ENCODE data around the gene ANXA4. TPM values are rescaled to one million over a fixed set of nuclear protein-coding genes. Genes with fewer than 3 reads are reported as not detected.
A peak's percentile ranks its signal among the peaks of the same experiment; 100 is the strongest.
"Not testable (repeated sequence)": the region's sequence is repeated elsewhere in the genome, so short reads cannot be mapped to it uniquely, and the experiment has no call there.

The ANXA4 gene
- total RNA-seq, 1 donor from 2014 or later, result 6.6 TPM

GRCh38 chr2:69817729-69818501 is 76.0 kb downstream of the ANXA4 start:
- H3K27me3 Mint-ChIP-seq (ENCODE audit: low read depth), result no peaks in the 10 kb centered on the region
- H3K36me3 Mint-ChIP-seq (ENCODE audit: low read depth), result no peaks in the 10 kb centered on the region
- no peaks in the 10 kb centered on the region for H3K4me1 Mint-ChIP-seq
- no peaks in the 10 kb centered on the region for H3K9me3 Mint-ChIP-seq
- TF ChIP-seq CTCF (conservative IDR thresholded peaks at IDR 0.05), result no peak
- no peak overlapping the region for H3K4me3 Mint-ChIP-seq
- H3K27ac Mint-ChIP-seq (ENCODE audit: unreplicated experiment), result no peak overlapping the region
- no peak for DNase-seq (ENCODE audit: low read depth, low spot score)

- no peak for DNase-seq (ENCODE audit: low read depth, low spot score)
- Mint-ChIP-seq H3K36me3 (ENCODE audit: low read depth) (no peaks in the 10 kb centered on the region), H3K27me3 (ENCODE audit: low read depth) (no peaks in the 10 kb centered on the region), H3K9me3 (no peaks in the 10 kb centered on the region), H3K27ac (ENCODE audit: unreplicated experiment) (no peak overlapping the region), H3K4me1 (peaks cover 30% of the 10 kb centered on the region), H3K4me3 (peak overlapping the region; percentile 89)
- no peak for TF ChIP-seq CTCF (conservative IDR thresholded peaks at IDR 0.05)
Measured at GRCh38 chr2:69827796-69828540, 86.0 kb downstream of the ANXA4 start.

- Mint-ChIP-seq H3K9me3 (no peaks in the 10 kb centered on the region), H3K36me3 (ENCODE audit: low read depth) (no peaks in the 10 kb centered on the region), H3K4me1 (peaks cover 36% of the 10 kb centered on the region), H3K27ac (ENCODE audit: unreplicated experiment) (peak overlapping the region; percentile 94), H3K27me3 (ENCODE audit: low read depth) (no peaks in the 10 kb centered on the region), H3K4me3 (peak overlapping the region; percentile 89)
- DNase-seq (ENCODE audit: low read depth, low spot score), result no peak
- TF ChIP-seq CTCF (conservative IDR thresholded peaks at IDR 0.05), result no peak
Measured at GRCh38 chr2:69828938-69829255, 87.0 kb downstream of the ANXA4 start.

- Mint-ChIP-seq H3K4me1 (peaks cover 42% of the 10 kb centered on the region), H3K27me3 (ENCODE audit: low read depth) (no peaks in the 10 kb centered on the region), H3K4me3 (peak within 1 kb of the TSS; percentile 89), H3K36me3 (ENCODE audit: low read depth) (no peaks in the 10 kb centered on the region), H3K9me3 (no peaks in the 10 kb centered on the region), H3K27ac (ENCODE audit: unreplicated experiment) (peak within 1 kb of the TSS; percentile 94)
- no peak for TF ChIP-seq CTCF (conservative IDR thresholded peaks at IDR 0.05)
- DNase-seq (ENCODE audit: low read depth, low spot score), result peak; percentile 97
Measured at GRCh38 chr2:69829256-69830044, 87.5 kb downstream of the ANXA4 start, which contains the start of gene GMCL1. TSS of gene GMCL1 (plus strand) at chr2:69829660. CDS start at chr2:69829893, 233 bp downstream.

- peak overlapping the region; percentile 89 for H3K4me3 Mint-ChIP-seq
Measured at GRCh38 chr2:69830045-69830905, 88.3 kb downstream of the ANXA4 start.

GRCh38 chr2:69830906-69831241 is 88.9 kb downstream of the ANXA4 start:
- not testable (repeated sequence) for H3K9me3 Mint-ChIP-seq; H3K27ac Mint-ChIP-seq (ENCODE audit: unreplicated experiment); H3K27me3 Mint-ChIP-seq (ENCODE audit: low read depth); H3K36me3 Mint-ChIP-seq (ENCODE audit: low read depth); DNase-seq (ENCODE audit: low read depth, low spot score)
- H3K4me1 Mint-ChIP-seq, result peaks cover 43% of the 10 kb centered on the region
- H3K4me3 Mint-ChIP-seq, result peak overlapping the region; percentile 89

More at GRCh38 chr2:69830045-69830905, 88.3 kb downstream of the ANXA4 start:
- DNase-seq (ENCODE audit: low read depth, low spot score), result peak; percentile 20
- H3K9me3 Mint-ChIP-seq, result no peaks in the 10 kb centered on the region
- H3K27ac Mint-ChIP-seq (ENCODE audit: unreplicated experiment), result no peak overlapping the region
- H3K36me3 Mint-ChIP-seq (ENCODE audit: low read depth), result no peaks in the 10 kb centered on the region
- H3K4me1 Mint-ChIP-seq, result peaks cover 43% of the 10 kb centered on the region
- no peak for TF ChIP-seq CTCF (conservative IDR thresholded peaks at IDR 0.05)
- no peaks in the 10 kb centered on the region for H3K27me3 Mint-ChIP-seq (ENCODE audit: low read depth)

Measured in neural crest cell (in vitro differentiated cells).